Myocyte (in vitro differentiated cells): ENCODE data around the gene RASA4. TPM values are rescaled to one million over a fixed set of nuclear protein-coding genes. Genes with fewer than 3 reads are reported as not detected.
"Not testable (repeated sequence)": the region's sequence is repeated elsewhere in the genome, so short reads cannot be mapped to it uniquely, and the experiment has no call there.

Experiments
- DNase-seq: peaks from one replicate; pipeline ENCODE4 v3.0.0-alpha.2; 2012; ENCODE audit warnings: low read depth
- polyA plus RNA-seq: library from polyadenylated mRNA; unstranded; fragments of >200 nt; gene quantifications from one replicate; pipeline ENCODE4 v1.2.1, GENCODE V29; 2012; ENCODE audit warnings: missing spikeins
- total RNA-seq: library from RNA; depleted of rRNA; stranded (reverse); fragments of >200 nt; gene quantifications from 2 replicates; pipeline ENCODE4 v1.2.3, GENCODE V29; 2014

RASA4 gene
- total RNA-seq, result 26.5 and 28.4 TPM in 2 replicates
- polyA plus RNA-seq, result 27.4 TPM

GRCh38 chr7:102616507-102617125 is at the start of gene RASA4:
Gene RASA4, minus strand, starts transcription at chr7:102616756. Its CDS starts 67 bp downstream, at chr7:102616689.
- DNase-seq, result peak; percentile 6

GRCh38 chr7:102664765-102665164 is 48.2 kb upstream of the RASA4 start:
- not testable (repeated sequence) for DNase-seq

GRCh38 chr7:102649924-102650323 is 33.4 kb upstream of the RASA4 start, which contains the start of gene SPDYE2B:
Gene SPDYE2B, plus strand, starts transcription at chr7:102650319. Its CDS starts 2,030 bp downstream, at chr7:102652349.
- DNase-seq, result not testable (repeated sequence)

GRCh38 chr7:102647813-102648212 is 31.3 kb upstream of the RASA4 start:
- not testable (repeated sequence) for DNase-seq

- DNase-seq, result not testable (repeated sequence)
Observed at GRCh38 chr7:102643404-102643803, 26.8 kb upstream of the RASA4 start.

GRCh38 chr7:102642691-102643090 is 26.1 kb upstream of the RASA4 start, which contains the start of gene UPK3BL1:
Gene UPK3BL1, minus strand, starts transcription at chr7:102642791. Its CDS starts 50 bp downstream, at chr7:102642741.
- not testable (repeated sequence) for DNase-seq

- DNase-seq, result not testable (repeated sequence)
Observed at GRCh38 chr7:102638848-102639247, 22.3 kb upstream of the RASA4 start.

GRCh38 chr7:102636956-102637355 is 20.4 kb upstream of the RASA4 start:
- DNase-seq, result not testable (repeated sequence)

- DNase-seq, result not testable (repeated sequence)
Observed at GRCh38 chr7:102635354-102635753, 18.8 kb upstream of the RASA4 start.

GRCh38 chr7:102634299-102634698 is 17.7 kb upstream of the RASA4 start:
- not testable (repeated sequence) for DNase-seq

GRCh38 chr7:102630622-102631021 is 14.1 kb upstream of the RASA4 start:
- DNase-seq, result not testable (repeated sequence)

GRCh38 chr7:102627271-102627904 is 10.8 kb upstream of the RASA4 start:
- not testable (repeated sequence) for DNase-seq

- not testable (repeated sequence) for DNase-seq
Observed at GRCh38 chr7:102618122-102618521, 1.6 kb upstream of the RASA4 start.

GRCh38 chr7:102615930-102616329 is 626 bp downstream of the RASA4 start:
- not testable (repeated sequence) for DNase-seq

- DNase-seq, result not testable (repeated sequence)
Observed at GRCh38 chr7:102614873-102615272, 1.7 kb downstream of the RASA4 start.

GRCh38 chr7:102614346-102614697 is 2.2 kb downstream of the RASA4 start:
- DNase-seq, result not testable (repeated sequence)

GRCh38 chr7:102613575-102614345 is 2.8 kb downstream of the RASA4 start:
- DNase-seq, result not testable (repeated sequence)

- peak; percentile 1 for DNase-seq
Observed at GRCh38 chr7:102611675-102612325, 4.8 kb downstream of the RASA4 start.

- DNase-seq, result not testable (repeated sequence)
Observed at GRCh38 chr7:102611013-102611674, 5.4 kb downstream of the RASA4 start.

GRCh38 chr7:102610441-102610840 is 6.1 kb downstream of the RASA4 start:
- not testable (repeated sequence) for DNase-seq

- not testable (repeated sequence) for DNase-seq
Observed at GRCh38 chr7:102609734-102610133, 6.8 kb downstream of the RASA4 start.
